HG03060 (cell line): ENCODE measurements around the gene LRRC26.

ENCODE experiments used
- ATAC-seq: cut with Tn5 transposase; IDR thresholded peaks from one replicate; pipeline ENCODE4 v1.9.1; 2021; ENCODE audit warnings: low read depth, moderate number of reproducible peaks; ENCODE audit not compliant: unreplicated experiment

LRRC26 gene

GRCh38 chr9:137157618-137158415, 12.0 kb downstream of the LRRC26 start:
- ATAC-seq, result no peak

- no peak for ATAC-seq
Observed at GRCh38 chr9:137156567-137157375, 13.1 kb downstream of the LRRC26 start.

- ATAC-seq, result no peak
Observed at GRCh38 chr9:137152844-137153405, 16.9 kb downstream of the LRRC26 start.

- ATAC-seq, result no peak
Observed at GRCh38 chr9:137150617-137151457, 19.0 kb downstream of the LRRC26 start.

- ATAC-seq, result no peak
Observed at GRCh38 chr9:137149942-137150616, 19.8 kb downstream of the LRRC26 start.

GRCh38 chr9:137149363-137149762, 20.5 kb downstream of the LRRC26 start:
- no peak for ATAC-seq

- no peak for ATAC-seq
Observed at GRCh38 chr9:137148661-137149060, 21.2 kb downstream of the LRRC26 start.

GRCh38 chr9:137148242-137148641, 21.6 kb downstream of the LRRC26 start:
- ATAC-seq, result no peak

GRCh38 chr9:137147793-137148160, 22.1 kb downstream of the LRRC26 start:
- ATAC-seq, result no peak

- no peak for ATAC-seq
Observed at GRCh38 chr9:137147091-137147792, 22.6 kb downstream of the LRRC26 start.

- no peak for ATAC-seq
Observed at GRCh38 chr9:137146527-137146918, 23.3 kb downstream of the LRRC26 start.

GRCh38 chr9:137145731-137146526, 23.9 kb downstream of the LRRC26 start:
- no peak for ATAC-seq

- no peak for ATAC-seq
Observed at GRCh38 chr9:137143459-137143858, 26.4 kb downstream of the LRRC26 start.

GRCh38 chr9:137141976-137142936, 27.6 kb downstream of the LRRC26 start:
- ATAC-seq, result no peak

GRCh38 chr9:137141050-137141810, 28.6 kb downstream of the LRRC26 start:
- no peak for ATAC-seq

GRCh38 chr9:137140151-137141012, 29.5 kb downstream of the LRRC26 start:
- ATAC-seq, result no peak
